Measurements from ENCODE around the gene C1orf87.
A peak's percentile ranks its signal among the peaks of the same experiment; 100 is the strongest.

The C1orf87 gene

GRCh38 chr1:59999006-59999405 is 74.6 kb downstream of the C1orf87 start:
- H2AFZ ChIP-seq (ENCODE audit: low read length) = no peak overlapping the region
- H3K4me1 ChIP-seq (ENCODE audit: insufficient read depth, low read length, poor library complexity, severe bottlenecking) = no peaks in the 10 kb centered on the region
- H4K20me1 ChIP-seq (ENCODE audit: insufficient read depth, low read length, poor library complexity, severe bottlenecking) = no peaks in the 10 kb centered on the region
- no peak overlapping the region for H3K4me3 ChIP-seq (ENCODE audit: low read length, poor library complexity, severe bottlenecking)
- H3K79me2 ChIP-seq (ENCODE audit: insufficient read depth, low read length) = no peaks in the 10 kb centered on the region
- H3K4me2 ChIP-seq (ENCODE audit: low read depth, low read length, poor library complexity, severe bottlenecking) = no peak overlapping the region
- no peak overlapping the region for H3K9ac ChIP-seq (ENCODE audit: low read depth, low read length, poor library complexity, severe bottlenecking)
- no peaks in the 10 kb centered on the region; the same call in 1 of the 2 replicates for H3K9me3 ChIP-seq (ENCODE audit: insufficient read depth, low read depth, low read length)
- no peaks in the 10 kb centered on the region for H3K9me2 ChIP-seq (replicated peaks; ENCODE audit: low read depth, low read length)
- H3F3A ChIP-seq (ENCODE audit: low read depth) = no peaks in the 10 kb centered on the region
- H3K27me3 ChIP-seq (ENCODE audit: insufficient read depth, low read length, poor library complexity, severe bottlenecking) = no peaks in the 10 kb centered on the region
- TF ChIP-seq EZH2phosphoT487 (IDR thresholded peaks at IDR 0.05; ENCODE audit: borderline replicate concordance) (no peak), CTCF (conservative IDR thresholded peaks at IDR 0.05; ENCODE audit: low read length) (no peak)
- H3K36me3 ChIP-seq (ENCODE audit: insufficient read depth, low read length) = no peaks in the 10 kb centered on the region

- no peaks in the 10 kb centered on the region for H3K79me2 ChIP-seq (ENCODE audit: insufficient read depth, low read length)
- no peaks in the 10 kb centered on the region; the same call in 1 of the 2 replicates for H3K9me3 ChIP-seq (ENCODE audit: insufficient read depth, low read depth, low read length)
- H2AFZ ChIP-seq (ENCODE audit: low read length) = 0 out of 2 replicates have a peak overlapping the region, but pooled peaks have one; percentile 28
- H4K20me1 ChIP-seq (ENCODE audit: insufficient read depth, low read length, poor library complexity, severe bottlenecking) = no peaks in the 10 kb centered on the region
- H3K9me2 ChIP-seq (replicated peaks; ENCODE audit: low read depth, low read length) = no peaks in the 10 kb centered on the region
- no peaks in the 10 kb centered on the region for H3K4me1 ChIP-seq (ENCODE audit: insufficient read depth, low read length, poor library complexity, severe bottlenecking)
- H3K4me2 ChIP-seq (ENCODE audit: low read depth, low read length, poor library complexity, severe bottlenecking) = no peak overlapping the region
- no peak overlapping the region for H3K4me3 ChIP-seq (ENCODE audit: low read length, poor library complexity, severe bottlenecking)
- no peak overlapping the region for H3K9ac ChIP-seq (ENCODE audit: low read depth, low read length, poor library complexity, severe bottlenecking)
- no peaks in the 10 kb centered on the region for H3K36me3 ChIP-seq (ENCODE audit: insufficient read depth, low read length)
- H3K27me3 ChIP-seq (ENCODE audit: insufficient read depth, low read length, poor library complexity, severe bottlenecking) = no peaks in the 10 kb centered on the region
- TF ChIP-seq CTCF (conservative IDR thresholded peaks at IDR 0.05; ENCODE audit: low read length) (no peak), EZH2phosphoT487 (IDR thresholded peaks at IDR 0.05; ENCODE audit: borderline replicate concordance) (no peak)
- H3F3A ChIP-seq (ENCODE audit: low read depth) = no peaks in the 10 kb centered on the region
Observed at GRCh38 chr1:59997479-59998115, 76.0 kb downstream of the C1orf87 start.

DNA sequence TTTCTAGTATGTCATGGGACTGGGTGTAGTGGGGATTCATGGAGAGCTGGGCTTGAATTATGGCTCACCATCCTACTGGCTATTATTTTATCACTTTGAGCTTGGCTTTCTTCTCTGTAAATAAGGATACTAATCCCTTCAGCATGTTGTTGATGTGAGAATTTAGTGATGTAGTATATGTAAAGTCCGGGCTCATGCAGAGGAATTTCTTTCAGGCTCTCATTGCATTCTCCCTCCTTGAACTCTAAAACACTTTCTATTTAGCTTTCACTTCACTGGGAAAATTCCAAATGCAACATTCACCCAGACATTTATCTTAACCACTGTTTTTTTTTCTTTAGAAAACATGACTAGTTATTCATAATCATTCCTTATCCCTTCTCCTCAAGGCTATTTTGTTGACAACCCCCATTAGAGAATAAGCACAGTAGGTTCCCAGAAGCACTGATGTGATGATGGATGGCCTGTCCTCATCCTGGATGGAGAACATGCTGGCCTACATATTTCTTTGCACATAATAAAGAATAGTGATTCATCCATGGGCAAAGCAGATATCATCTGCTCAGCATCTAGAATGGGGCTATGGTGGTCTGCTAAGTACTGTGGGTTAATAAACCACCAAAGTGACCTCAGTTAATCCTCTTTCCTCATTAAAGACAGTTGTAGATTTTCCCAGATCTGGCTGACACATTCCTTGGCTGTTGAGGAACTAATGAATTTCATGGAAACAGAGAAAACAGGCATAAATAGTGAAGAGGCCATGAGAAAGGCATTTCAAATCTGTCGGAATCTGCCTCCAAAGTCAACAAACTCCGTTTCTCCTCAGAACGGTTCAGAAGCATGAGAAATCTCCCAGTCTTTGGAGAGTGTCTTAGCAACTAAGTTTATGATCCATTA is 79.0 kb downstream of the C1orf87 start:
- no peak overlapping the region for H2AFZ ChIP-seq (ENCODE audit: low read length)
- TF ChIP-seq CTCF (conservative IDR thresholded peaks at IDR 0.05; ENCODE audit: low read length) = no peak
- TF ChIP-seq EZH2phosphoT487 (IDR thresholded peaks at IDR 0.05; ENCODE audit: borderline replicate concordance) = no peak
- H4K20me1 ChIP-seq (ENCODE audit: insufficient read depth, low read length, poor library complexity, severe bottlenecking) = no peaks in the 10 kb centered on the region
- no peaks in the 10 kb centered on the region for H3K9me2 ChIP-seq (replicated peaks; ENCODE audit: low read depth, low read length)
- no peaks in the 10 kb centered on the region for H3K9me3 ChIP-seq (ENCODE audit: insufficient read depth, low read depth, low read length)
- no peaks in the 10 kb centered on the region for H3K79me2 ChIP-seq (ENCODE audit: insufficient read depth, low read length)
- H3K9ac ChIP-seq (ENCODE audit: low read depth, low read length, poor library complexity, severe bottlenecking) = no peak overlapping the region
- no peaks in the 10 kb centered on the region for H3K27me3 ChIP-seq (ENCODE audit: insufficient read depth, low read length, poor library complexity, severe bottlenecking)
- no peaks in the 10 kb centered on the region for H3K36me3 ChIP-seq (ENCODE audit: insufficient read depth, low read length)
- H3K4me1 ChIP-seq (ENCODE audit: insufficient read depth, low read length, poor library complexity, severe bottlenecking) = no peaks in the 10 kb centered on the region
- H3K4me3 ChIP-seq (ENCODE audit: low read length, poor library complexity, severe bottlenecking) = no peak overlapping the region
- H3F3A ChIP-seq (ENCODE audit: low read depth) = no peaks in the 10 kb centered on the region
- H3K4me2 ChIP-seq (ENCODE audit: low read depth, low read length, poor library complexity, severe bottlenecking) = no peak overlapping the region
